ENCODE measurements around the gene ZMPSTE24.

ZMPSTE24 gene

DNA sequence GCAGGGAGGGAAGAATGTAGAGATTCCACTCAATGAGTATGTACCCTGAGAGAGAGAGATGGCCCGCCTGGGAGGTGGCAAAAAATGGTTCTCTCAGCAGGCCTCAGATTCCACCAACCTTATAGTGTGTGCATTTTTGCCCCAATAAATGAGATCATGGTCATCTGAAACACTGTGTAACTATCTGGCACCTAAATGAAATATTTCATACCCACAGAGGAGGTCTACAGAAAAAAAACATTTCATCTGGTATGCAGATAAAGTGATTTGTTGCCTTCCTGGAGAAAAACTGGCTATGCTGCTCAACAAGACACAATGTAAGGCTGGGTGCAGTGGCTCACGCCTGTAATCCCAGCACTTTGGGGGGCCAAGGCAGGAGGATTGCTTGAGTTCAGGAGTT lies 5.4 kb upstream of the ZMPSTE24 start:
- Histone ChIP-seq H3K4me3 (ENCODE audit: low read length) (no peak overlapping the region), H3K27ac (ENCODE audit: low read depth, low read length) (no peak overlapping the region), H3K4me2 (ENCODE audit: low read length) (no peak overlapping the region), H4K20me1 (ENCODE audit: control insufficient read depth, insufficient read depth, low read depth, low read length) (no peaks in the 10 kb centered on the region), H3K27me3 (ENCODE audit: control insufficient read depth, low read length) (no peaks in the 10 kb centered on the region), H3K36me3 (ENCODE audit: control insufficient read depth, low read length) (peaks cover 8% of the 10 kb centered on the region), H3K9me3 (ENCODE audit: control insufficient read depth, insufficient read depth, low read length) (no peaks in the 10 kb centered on the region), H3K79me2 (ENCODE audit: control insufficient read depth, low read length) (peaks cover 25% of the 10 kb centered on the region), H3F3A (ENCODE audit: control insufficient read depth, insufficient read depth) (peaks cover 3% of the 10 kb centered on the region), H3K4me1 (ENCODE audit: control insufficient read depth, low read length) (peaks cover 11% of the 10 kb centered on the region), H3K9me2 (replicated peaks; ENCODE audit: control insufficient read depth, low read length) (no peaks in the 10 kb centered on the region)
- no peak for TF ChIP-seq EZH2phosphoT487 (IDR thresholded peaks at IDR 0.05; ENCODE audit: borderline replicate concordance, low read length)
- TF ChIP-seq, protein P1, sequence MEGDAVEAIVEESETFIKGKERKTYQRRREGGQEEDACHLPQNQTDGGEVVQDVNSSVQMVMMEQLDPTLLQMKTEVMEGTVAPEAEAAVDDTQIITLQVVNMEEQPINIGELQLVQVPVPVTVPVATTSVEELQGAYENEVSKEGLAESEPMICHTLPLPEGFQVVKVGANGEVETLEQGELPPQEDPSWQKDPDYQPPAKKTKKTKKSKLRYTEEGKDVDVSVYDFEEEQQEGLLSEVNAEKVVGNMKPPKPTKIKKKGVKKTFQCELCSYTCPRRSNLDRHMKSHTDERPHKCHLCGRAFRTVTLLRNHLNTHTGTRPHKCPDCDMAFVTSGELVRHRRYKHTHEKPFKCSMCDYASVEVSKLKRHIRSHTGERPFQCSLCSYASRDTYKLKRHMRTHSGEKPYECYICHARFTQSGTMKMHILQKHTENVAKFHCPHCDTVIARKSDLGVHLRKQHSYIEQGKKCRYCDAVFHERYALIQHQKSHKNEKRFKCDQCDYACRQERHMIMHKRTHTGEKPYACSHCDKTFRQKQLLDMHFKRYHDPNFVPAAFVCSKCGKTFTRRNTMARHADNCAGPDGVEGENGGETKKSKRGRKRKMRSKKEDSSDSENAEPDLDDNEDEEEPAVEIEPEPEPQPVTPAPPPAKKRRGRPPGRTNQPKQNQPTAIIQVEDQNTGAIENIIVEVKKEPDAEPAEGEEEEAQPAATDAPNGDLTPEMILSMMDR (IDR thresholded peaks at IDR 0.05; ENCODE audit: low read depth, low read length, poor library complexity, severe bottlenecking), result no peak

DNA sequence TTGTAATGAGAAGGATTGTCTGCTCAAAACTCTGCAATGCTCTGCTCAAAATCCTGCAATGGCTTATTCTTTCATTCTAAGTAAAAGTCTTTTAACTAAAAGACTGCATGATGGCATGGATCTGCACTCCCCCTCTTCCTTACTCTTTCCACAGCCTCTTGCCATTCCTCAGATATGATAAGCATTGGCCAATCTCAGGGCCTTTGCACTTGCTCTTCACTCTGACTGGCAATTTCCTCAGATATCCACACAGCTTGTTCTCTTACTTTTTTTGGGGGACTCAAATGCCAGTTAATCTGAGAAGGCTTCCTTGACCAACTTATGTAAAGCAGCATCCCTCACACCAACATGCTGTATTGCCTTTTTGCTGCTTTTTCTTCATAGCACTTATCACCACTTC lies 2.8 kb upstream of the ZMPSTE24 start:
- peaks cover 3% of the 10 kb centered on the region for H3F3A ChIP-seq (ENCODE audit: control insufficient read depth, insufficient read depth)
- peaks cover 11% of the 10 kb centered on the region for H3K4me1 ChIP-seq (ENCODE audit: control insufficient read depth, low read length)
- H3K27me3 ChIP-seq (ENCODE audit: control insufficient read depth, low read length), result no peaks in the 10 kb centered on the region
- H3K9me3 ChIP-seq (ENCODE audit: control insufficient read depth, insufficient read depth, low read length), result no peaks in the 10 kb centered on the region
- TF ChIP-seq, protein P1 (IDR thresholded peaks at IDR 0.05; ENCODE audit: low read depth, low read length, poor library complexity, severe bottlenecking), result no peak
- no peak for TF ChIP-seq EZH2phosphoT487 (IDR thresholded peaks at IDR 0.05; ENCODE audit: borderline replicate concordance, low read length)
- H3K4me2 ChIP-seq (ENCODE audit: low read length), result no peak overlapping the region
- peaks cover 14% of the 10 kb centered on the region for H3K36me3 ChIP-seq (ENCODE audit: control insufficient read depth, low read length)
- no peaks in the 10 kb centered on the region for H3K9me2 ChIP-seq (replicated peaks; ENCODE audit: control insufficient read depth, low read length)
- H3K79me2 ChIP-seq (ENCODE audit: control insufficient read depth, low read length), result peaks cover 47% of the 10 kb centered on the region
- no peak overlapping the region for H3K27ac ChIP-seq (ENCODE audit: low read depth, low read length)
- H3K4me3 ChIP-seq (ENCODE audit: low read length), result no peak overlapping the region
- no peaks in the 10 kb centered on the region for H4K20me1 ChIP-seq (ENCODE audit: control insufficient read depth, insufficient read depth, low read depth, low read length)

DNA sequence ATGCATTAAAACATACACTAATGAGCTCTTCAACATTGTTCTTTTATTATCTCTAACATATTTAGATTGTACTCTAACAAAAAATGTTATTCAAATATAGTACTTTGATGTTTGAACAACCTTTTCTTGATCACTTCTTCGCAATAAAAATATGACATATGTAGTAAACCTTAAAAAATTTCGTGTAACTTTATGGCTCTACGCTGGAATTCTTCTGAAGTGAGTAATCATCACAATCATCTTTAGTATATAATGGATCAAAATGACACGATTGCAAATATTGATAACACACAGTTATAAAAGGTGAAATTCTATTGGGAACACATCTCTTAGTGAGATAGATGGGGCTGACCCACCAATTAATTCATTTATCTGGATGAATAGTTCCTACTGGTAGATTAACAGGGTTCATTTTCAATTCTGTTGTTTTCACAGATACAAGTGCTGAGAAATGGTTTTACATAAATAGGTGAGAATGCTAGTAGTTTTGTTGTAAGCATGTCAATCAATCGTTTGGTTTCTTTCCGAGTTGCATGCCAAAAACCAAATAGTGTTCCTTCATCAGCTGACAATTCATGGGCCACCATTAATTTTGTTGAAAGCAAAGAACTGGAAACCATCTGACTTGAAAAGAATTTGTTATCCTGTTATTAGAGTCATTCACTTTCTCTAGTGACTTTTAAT lies 1.5 kb upstream of the ZMPSTE24 start:
- no peak for TF ChIP-seq EZH2phosphoT487 (IDR thresholded peaks at IDR 0.05; ENCODE audit: borderline replicate concordance, low read length)
- TF ChIP-seq, protein P1 (IDR thresholded peaks at IDR 0.05; ENCODE audit: low read depth, low read length, poor library complexity, severe bottlenecking), result no peak
- no peaks in the 10 kb centered on the region for H3K9me3 ChIP-seq (ENCODE audit: control insufficient read depth, insufficient read depth, low read length)
- peak overlapping the region; percentile 99 for H3K4me3 ChIP-seq (ENCODE audit: low read length)
- peak overlapping the region; percentile 77 for H3K4me2 ChIP-seq (ENCODE audit: low read length)
- peaks cover 3% of the 10 kb centered on the region for H3F3A ChIP-seq (ENCODE audit: control insufficient read depth, insufficient read depth)
- peaks cover 11% of the 10 kb centered on the region for H3K4me1 ChIP-seq (ENCODE audit: control insufficient read depth, low read length)
- H4K20me1 ChIP-seq (ENCODE audit: control insufficient read depth, insufficient read depth, low read depth, low read length), result no peaks in the 10 kb centered on the region
- peaks cover 59% of the 10 kb centered on the region for H3K79me2 ChIP-seq (ENCODE audit: control insufficient read depth, low read length)
- peak overlapping the region; percentile 90 for H3K27ac ChIP-seq (ENCODE audit: low read depth, low read length)
- H3K27me3 ChIP-seq (ENCODE audit: control insufficient read depth, low read length), result no peaks in the 10 kb centered on the region
- no peaks in the 10 kb centered on the region for H3K9me2 ChIP-seq (replicated peaks; ENCODE audit: control insufficient read depth, low read length)
- peaks cover 27% of the 10 kb centered on the region for H3K36me3 ChIP-seq (ENCODE audit: control insufficient read depth, low read length)
